Right cardiac atrium (tissue), 5 donors: Measurements from ENCODE around the gene NGEF. TPM values are rescaled to one million over a fixed set of nuclear protein-coding genes. Genes with fewer than 3 reads are reported as not detected.
"Not testable (repeated sequence)": the region's sequence is repeated elsewhere in the genome, so short reads cannot be mapped to it uniquely, and the experiment has no call there.

ENCODE experiments used
- ATAC-seq, 2 donors: fragments of 200-7000 bp; cut with Tn5 transposase; one replicate each; pipeline versions ENCODE4 v1.8.0 to v1.9.1; 2020; ENCODE audit warnings: moderate library complexity in 2 of 2, mild to moderate bottlenecking in 1 of 2
- DNase-seq, 3 donors: peaks; one replicate each; pipeline ENCODE4 v3.0.0-alpha.2; 2020
- H3K27ac ChIP-seq: one replicate; pipeline ENCODE4 v1.5.1; 2013; ENCODE audit warnings: mild to moderate bottlenecking, low read length, control low read depth, moderate library complexity
- H3K27me3 ChIP-seq: one replicate; pipeline ENCODE4 v1.6.1; 2013; ENCODE audit not compliant: control insufficient read depth, insufficient read depth
- H3K4me1 ChIP-seq: one replicate; pipeline ENCODE4 v1.6.1; 2013; ENCODE audit warnings: low read length; ENCODE audit not compliant: control insufficient read depth, insufficient read depth
- H3K4me3 ChIP-seq: one replicate; pipeline ENCODE4 v1.5.1; 2013; ENCODE audit warnings: low read length, control low read depth
- H3K9me3 ChIP-seq: one replicate; pipeline ENCODE4 v1.6.1; 2013; ENCODE audit warnings: low read length; ENCODE audit not compliant: control insufficient read depth
- WGBS: extraction: QIAGEN DNeasy Blood & Tissue Kit; methylation state at CpG from one replicate; pipeline ENCODE4 v1.1.7; 2013; 5-methylcytosine and 5-hydroxymethylcytosine counted together
- intact Hi-C, 4 donors: fragments of 100-400 bp; cut with DNase I; formaldehyde crosslinking; loops; one replicate each; pipeline versions ENCODE4 v1.11.0 to v1.14.0; 2022 to 2023
- polyA plus RNA-seq: library from polyadenylated mRNA; stranded (reverse); fragments of 200-250 nt; gene quantifications from one replicate; pipeline ENCODE4 v1.2.3, GENCODE V29; 2013
- total RNA-seq, 4 donors: library from RNA; stranded (reverse); fragmentation: NEBNext Ultra II Directional; extraction: Animal tissue kit (Norgen Biotek cat#: 25700); gene quantifications; one replicate each; pipeline ENCODE4 v1.2.1, GENCODE V29; 2021
- donor health status: healthy with polysubstance abuse.
- donor health status: DM: no; HTN: yes; CAD: no.
- donor health status: DM: no; HTN: no; CAD: no.
- donor health status: DM: no; HTN: yes; CAD: no; lungs with severe emphysema.
- donor health status: DM: yes; HTN: yes; CAD: no.

Gene NGEF
- total and polyA plus RNA-seq, 5 donors = 1.5 to 4.2 (median 2.7) TPM

DNA sequence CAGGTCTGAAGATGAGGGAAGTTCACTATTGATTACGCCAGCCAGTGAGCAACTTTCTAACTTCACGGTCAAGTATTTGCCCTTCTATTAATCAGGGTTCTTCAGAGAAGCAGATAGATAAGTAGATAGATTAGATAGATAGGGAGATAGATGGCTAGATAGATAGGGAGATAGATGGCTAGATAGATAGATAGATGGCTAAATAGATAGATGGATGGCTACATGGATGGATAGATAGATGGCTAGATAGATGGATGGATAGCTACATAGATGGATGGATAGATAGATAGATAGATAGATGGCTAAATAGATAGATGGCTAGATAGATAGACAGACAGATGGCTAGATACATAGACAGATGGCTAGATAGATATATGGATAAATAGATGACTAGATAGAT lies 42.3 kb upstream of the NGEF start:
- 96% methylated on average over 2 of the region's 2 CpGs for WGBS
- no peaks in the 10 kb centered on the region for H3K9me3 ChIP-seq
- no peaks in the 10 kb centered on the region for H3K27me3 ChIP-seq
- no peak overlapping the region for H3K27ac ChIP-seq
- ATAC-seq (no peak), DNase-seq (no peak)
- no peaks in the 10 kb centered on the region for H3K4me1 ChIP-seq
- intact Hi-C loops = loop anchor here in 1 of 4 donors (10.0 kb wide), 1 partner anchor 201 kb away; no protein-coding TSS in a partner anchor
- H3K4me3 ChIP-seq = no peak overlapping the region

DNA sequence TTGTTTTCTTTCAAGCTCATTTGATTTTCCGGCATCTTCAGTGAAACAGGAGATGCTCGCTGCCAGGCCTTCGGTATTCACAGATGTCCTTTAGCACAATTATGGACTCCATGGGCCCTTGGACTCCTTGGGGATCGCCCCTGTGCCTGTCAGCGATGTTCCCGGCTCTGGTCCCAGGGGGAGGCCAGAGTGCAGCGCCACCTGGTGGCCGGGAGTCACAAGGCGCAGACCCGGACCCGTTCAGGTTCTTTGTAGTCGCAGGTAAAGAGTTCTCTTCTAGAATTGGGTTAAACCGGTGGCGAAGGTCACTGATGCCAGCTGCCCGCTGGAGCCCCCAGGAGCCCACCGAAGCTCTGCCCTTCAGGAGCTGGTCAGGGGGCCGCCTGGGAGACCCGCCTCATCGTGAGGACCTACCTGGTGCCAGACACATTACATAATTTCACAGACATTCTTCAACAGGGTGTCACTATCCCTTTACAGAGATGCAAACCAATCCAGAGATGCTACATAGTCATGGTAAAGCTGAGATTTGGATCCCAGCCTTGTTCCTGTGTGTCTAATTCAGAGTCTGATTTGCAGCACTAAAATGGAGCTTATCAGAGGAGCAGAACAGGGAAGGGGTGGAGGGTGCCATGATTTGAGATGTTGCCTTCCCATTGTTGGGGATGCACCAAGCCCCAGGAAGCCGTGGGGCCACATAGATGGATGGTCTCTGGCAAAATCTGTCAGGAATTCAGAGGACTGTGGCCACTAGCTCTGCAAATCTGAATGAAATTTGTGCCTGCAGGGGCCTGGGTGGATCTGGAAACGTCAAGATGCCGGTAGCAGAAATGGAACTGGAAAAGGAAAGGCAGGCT lies 41.1 kb upstream of the NGEF start:
- ATAC-seq (peak; percentile 38 to 40), DNase-seq (peak; percentile 55 to 84 (median 82))
- H3K4me1 ChIP-seq = no peaks in the 10 kb centered on the region
- intact Hi-C loops = loop anchor here in 2 of 4 donors (5.0 to 10.0 kb wide), 2 partner anchors 199 to 202 kb away; no protein-coding TSS in a partner anchor
- no peak overlapping the region for H3K4me3 ChIP-seq
- H3K27ac ChIP-seq = no peak overlapping the region
- no peaks in the 10 kb centered on the region for H3K9me3 ChIP-seq
- WGBS = 30% methylated on average over 22 of the region's 22 CpGs
- H3K27me3 ChIP-seq = no peaks in the 10 kb centered on the region

DNA sequence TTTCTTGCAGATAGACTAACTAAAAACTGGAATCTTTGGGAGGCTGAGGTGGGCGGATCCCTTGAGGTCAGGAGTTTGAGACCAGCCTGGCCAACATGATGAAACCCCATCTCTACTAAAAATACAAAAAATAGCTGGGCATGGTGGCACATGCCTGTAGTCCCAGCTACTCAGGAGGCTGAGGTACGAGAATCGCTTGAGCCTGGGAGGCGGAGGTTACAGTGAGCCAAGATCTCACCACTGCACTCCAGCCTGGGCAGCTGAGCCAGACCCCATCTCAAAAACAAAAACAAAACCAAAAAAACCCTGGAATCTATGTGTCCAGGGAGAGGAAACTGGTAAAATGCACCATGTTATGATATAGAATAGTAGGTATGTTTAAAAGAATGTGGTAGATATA lies 39.5 kb upstream of the NGEF start:
- intact Hi-C loops = loop anchor here in 2 of 4 donors (5.0 to 10.0 kb wide), 2 partner anchors 198 to 200 kb away; no protein-coding TSS in a partner anchor
- not testable (repeated sequence) for H3K27ac ChIP-seq, H3K9me3 ChIP-seq, H3K4me1 ChIP-seq, H3K4me3 ChIP-seq, ATAC-seq, DNase-seq, H3K27me3 ChIP-seq
- 98% methylated on average over 4 of the region's 4 CpGs for WGBS

DNA sequence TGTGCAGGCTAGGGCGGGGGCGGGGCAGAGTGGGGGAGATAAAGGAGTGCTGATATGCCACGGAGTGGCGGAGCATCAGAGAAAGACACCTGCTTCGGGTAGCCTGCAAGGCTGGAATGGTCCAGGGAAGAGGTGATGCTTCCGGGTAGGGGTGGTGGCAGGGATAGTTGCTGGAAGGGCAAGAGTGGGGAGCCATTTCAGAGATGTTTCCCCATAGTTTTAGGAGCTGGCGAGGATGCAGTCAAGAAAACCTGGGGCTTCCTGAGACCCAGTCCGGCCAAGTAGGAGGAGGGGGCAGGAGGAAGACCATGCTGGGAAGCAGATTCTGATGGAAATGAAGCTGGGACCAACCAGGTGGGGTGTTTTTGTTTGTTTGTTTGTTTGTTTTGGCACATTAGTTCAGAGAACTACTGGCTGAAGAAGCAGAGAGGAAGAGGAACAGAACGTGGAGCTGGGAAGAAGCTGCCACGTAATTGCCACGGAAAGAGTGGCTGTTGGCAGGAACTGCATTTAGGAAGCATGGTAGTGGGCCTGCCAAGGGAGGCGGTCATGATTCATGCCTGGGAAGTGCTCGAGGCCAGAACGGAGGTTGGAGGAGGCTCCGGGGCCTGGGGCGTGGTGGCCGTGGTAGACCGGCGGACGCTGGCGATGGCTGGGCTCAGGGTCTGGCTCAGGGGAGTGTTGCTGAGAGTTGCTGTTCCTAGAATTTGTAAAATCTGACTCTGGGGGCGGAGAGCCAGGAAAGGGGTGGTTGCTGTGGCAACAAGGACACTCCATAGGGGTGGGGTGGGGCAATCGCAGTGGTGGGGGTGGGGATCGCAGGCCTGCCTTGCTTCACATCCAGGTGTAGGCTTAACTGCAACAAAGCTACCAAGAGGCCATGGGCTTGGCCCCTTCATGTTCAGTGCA lies 38.4 kb upstream of the NGEF start:
- Histone ChIP-seq H3K9me3 (no peaks in the 10 kb centered on the region), H3K27ac (peak overlapping the region; percentile 53), H3K4me3 (no peak overlapping the region), H3K4me1 (no peaks in the 10 kb centered on the region), H3K27me3 (no peaks in the 10 kb centered on the region)
- DNase-seq (peak; percentile 91 to 92 (median 92)), ATAC-seq (peak; percentile 93 to 99)
- intact Hi-C loops = loop anchor here in 2 of 4 donors (5.0 to 10.0 kb wide), 2 partner anchors 197 to 199 kb away; no protein-coding TSS in a partner anchor
- WGBS = 40% methylated on average over 24 of the region's 24 CpGs

DNA sequence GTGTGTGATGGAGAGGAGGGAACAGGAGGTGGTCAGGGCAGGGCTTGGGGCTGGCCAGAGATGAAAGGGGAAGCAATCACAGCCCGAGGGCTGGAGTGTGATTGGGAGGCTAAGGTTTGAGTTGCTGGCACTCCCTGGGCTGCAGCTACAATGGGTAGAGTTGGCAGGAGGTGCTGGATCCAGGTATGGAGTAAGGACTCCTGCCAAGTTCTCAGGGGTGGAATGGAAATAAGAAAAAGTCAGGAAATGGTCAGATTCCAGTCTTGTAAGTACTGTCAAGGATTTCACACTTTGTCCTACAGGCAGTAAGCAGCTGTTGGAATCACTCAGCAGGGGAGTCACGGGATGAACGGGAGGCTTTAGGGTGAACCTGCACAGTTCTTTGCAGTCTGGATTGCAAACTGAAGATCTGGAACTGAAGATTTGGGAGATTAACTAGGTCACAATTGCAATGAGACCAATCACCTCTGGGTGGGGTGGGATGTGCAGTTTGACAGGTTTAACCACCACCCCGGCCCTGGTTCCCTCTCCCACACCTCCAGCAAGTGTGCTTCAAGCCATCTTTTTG lies 36.2 kb upstream of the NGEF start:
- ATAC-seq (no peak), DNase-seq (no peak)
- no peak overlapping the region for H3K4me3 ChIP-seq
- H3K27ac ChIP-seq = no peak overlapping the region
- no peaks in the 10 kb centered on the region for H3K9me3 ChIP-seq
- H3K27me3 ChIP-seq = no peaks in the 10 kb centered on the region
- WGBS = 56% methylated on average over 4 of the region's 4 CpGs
- no peaks in the 10 kb centered on the region for H3K4me1 ChIP-seq
- intact Hi-C loops = no loop called here

DNA sequence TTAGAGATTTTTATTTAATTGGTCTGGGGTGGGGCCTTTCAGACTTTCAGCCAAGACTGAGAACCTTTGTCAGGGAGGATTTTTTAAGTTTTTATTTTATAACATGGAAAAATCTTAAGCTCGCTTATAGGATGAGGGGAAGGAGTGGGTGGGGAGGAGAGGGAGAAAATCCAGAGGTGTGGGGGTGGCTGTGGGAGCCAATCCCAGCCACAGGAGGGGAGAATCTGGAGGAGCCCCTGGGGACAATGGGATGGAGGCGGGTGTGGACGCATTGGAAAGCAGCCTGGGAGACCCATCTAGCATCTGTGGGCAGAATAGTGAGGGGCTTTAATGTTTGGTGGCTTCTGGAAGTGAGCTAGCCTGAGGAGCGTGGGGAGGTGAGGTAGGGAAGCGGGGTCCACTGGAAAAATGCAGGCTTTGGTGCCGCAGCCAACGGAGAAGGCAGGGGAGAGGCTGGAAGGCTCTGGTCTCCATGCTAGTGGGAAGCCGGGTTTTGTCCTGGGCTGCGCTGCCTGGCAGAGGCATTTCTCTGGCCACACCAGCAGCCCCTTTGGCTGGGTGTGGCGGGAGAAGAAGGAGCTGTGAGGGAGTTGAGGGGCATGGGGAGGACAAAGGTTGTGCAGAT lies 35.6 kb upstream of the NGEF start:
- no peaks in the 10 kb centered on the region for H3K9me3 ChIP-seq
- no peaks in the 10 kb centered on the region for H3K4me1 ChIP-seq
- DNase-seq (no peak), ATAC-seq (no peak)
- H3K27ac ChIP-seq = no peak overlapping the region
- intact Hi-C loops = no loop called here
- H3K4me3 ChIP-seq = no peak overlapping the region
- 88% methylated on average over 10 of the region's 10 CpGs for WGBS
- no peaks in the 10 kb centered on the region for H3K27me3 ChIP-seq

DNA sequence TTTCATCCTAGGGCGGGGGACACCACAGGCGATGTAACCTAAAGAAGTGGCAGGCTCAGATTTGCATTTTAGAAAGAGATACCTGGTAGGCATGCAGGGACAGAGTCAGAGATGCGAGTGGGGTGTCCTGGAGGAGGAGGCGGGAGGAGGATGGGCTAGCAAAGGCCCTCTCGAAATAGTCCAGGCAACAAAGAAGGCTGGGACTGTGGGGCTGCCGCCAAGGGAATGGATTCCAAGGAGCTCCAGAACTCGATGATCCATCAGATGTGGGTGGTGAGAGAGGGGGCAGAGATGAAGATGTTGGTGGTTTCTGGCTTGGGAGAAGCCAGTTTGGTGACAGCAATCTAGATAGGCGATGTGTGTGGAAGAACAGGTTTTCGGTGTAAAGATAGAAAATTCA lies 34.6 kb upstream of the NGEF start:
- H3K27me3 ChIP-seq = no peaks in the 10 kb centered on the region
- H3K9me3 ChIP-seq = no peaks in the 10 kb centered on the region
- WGBS = 87% methylated on average over 9 of the region's 9 CpGs
- intact Hi-C loops = no loop called here
- H3K4me3 ChIP-seq = no peak overlapping the region
- ATAC-seq (no peak), DNase-seq (no peak)
- no peak overlapping the region for H3K27ac ChIP-seq
- H3K4me1 ChIP-seq = no peaks in the 10 kb centered on the region

DNA sequence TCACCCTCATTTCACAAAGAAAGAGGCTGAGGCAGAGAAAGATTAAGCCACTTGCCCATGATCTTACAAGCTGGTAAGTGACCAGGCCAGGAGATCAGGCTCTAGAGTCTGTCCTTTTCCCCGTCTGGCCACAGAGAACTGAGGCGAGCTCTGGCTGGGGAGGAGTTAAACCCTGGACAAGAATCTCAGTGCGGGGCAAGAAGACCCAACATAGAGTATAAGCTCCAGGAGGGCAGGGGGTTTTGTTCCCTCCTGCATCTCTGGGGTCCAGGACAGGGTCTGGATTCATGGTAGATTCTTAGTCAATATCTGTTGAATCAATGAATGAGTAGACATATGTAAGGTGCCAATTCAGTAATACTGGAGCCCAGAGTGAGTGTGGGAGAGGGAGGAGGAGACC lies 34.1 kb upstream of the NGEF start:
- ATAC-seq = no peak
- intact Hi-C loops = no loop called here
- no peaks in the 10 kb centered on the region for H3K4me1 ChIP-seq
- WGBS = 96% methylated on average over 3 of the region's 3 CpGs
- DNase-seq = no peak
- H3K9me3 ChIP-seq = no peaks in the 10 kb centered on the region
- H3K27me3 ChIP-seq = no peaks in the 10 kb centered on the region
- H3K27ac ChIP-seq = no peak overlapping the region
- H3K4me3 ChIP-seq = no peak overlapping the region

DNA sequence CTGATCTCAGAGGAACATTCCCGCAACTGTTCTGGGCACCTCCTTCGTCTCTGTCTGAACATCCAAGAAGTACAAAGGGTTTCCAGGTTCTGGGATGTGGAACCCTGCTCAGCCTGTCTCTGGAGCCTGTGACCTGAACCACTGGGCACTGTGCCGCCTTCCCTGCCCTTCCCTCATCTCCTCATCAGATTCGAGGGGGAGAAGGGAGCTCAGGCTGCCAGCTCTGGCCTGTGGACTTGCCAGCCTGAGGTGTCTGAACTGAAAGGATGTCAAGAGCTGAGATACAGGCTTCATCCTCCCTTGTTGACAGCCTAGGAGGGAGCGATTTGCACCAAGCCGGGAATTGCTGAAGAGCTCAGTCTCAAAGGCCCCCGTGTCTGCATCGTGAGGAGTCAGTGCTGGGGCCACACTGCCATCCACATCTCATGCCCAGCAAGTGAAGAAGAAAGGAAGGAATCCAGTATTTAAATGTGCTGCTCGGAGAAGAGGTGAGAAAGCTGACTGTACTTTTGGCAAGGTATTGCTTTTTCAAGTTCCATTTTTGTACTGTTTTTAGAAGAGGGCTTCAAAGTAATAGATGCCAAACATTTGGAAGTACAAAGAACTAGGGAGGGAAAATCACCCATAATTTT lies 32.0 kb upstream of the NGEF start:
- ATAC-seq = peak; percentile 69 to 81
- peak in 2 of 3 donors; percentile 78 to 79 for DNase-seq
- no peaks in the 10 kb centered on the region for H3K4me1 ChIP-seq
- H3K4me3 ChIP-seq = no peak overlapping the region
- WGBS = 56% methylated on average over 9 of the region's 9 CpGs
- no peaks in the 10 kb centered on the region for H3K27me3 ChIP-seq
- no peak overlapping the region for H3K27ac ChIP-seq
- intact Hi-C loops = no loop called here
- no peaks in the 10 kb centered on the region for H3K9me3 ChIP-seq

DNA sequence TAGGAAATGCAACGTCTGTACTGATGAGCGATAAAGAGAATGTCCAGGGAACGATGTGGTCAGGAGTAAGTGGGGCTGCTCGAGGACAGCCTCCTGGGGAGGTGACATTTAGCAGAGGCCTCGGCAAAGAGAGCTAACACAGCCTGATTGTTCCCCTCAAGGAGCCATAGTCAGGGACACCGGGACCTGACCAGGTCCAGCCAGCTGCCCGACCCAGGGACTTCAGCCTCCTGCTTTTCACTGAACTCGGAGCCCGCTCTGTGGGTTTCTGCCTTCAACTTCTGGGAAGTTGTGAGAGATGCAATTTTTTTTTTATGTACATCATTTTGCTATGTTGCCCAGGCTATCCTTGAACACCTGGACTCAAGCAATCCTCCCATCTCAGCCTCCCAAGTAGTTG lies 29.5 kb upstream of the NGEF start:
- H3K27ac ChIP-seq = no peak overlapping the region
- ATAC-seq = no peak
- H3K9me3 ChIP-seq = no peaks in the 10 kb centered on the region
- no peak overlapping the region for H3K4me3 ChIP-seq
- intact Hi-C loops = no loop called here
- no peaks in the 10 kb centered on the region for H3K27me3 ChIP-seq
- 88% methylated on average over 9 of the region's 9 CpGs for WGBS
- H3K4me1 ChIP-seq = no peaks in the 10 kb centered on the region
- DNase-seq = no peak
